NCI-H82 treated with DMSO at 0.1 percent for 48 hours (cell line): Measurements from ENCODE around the gene C18orf63.
"Not testable (repeated sequence)": the region's sequence is repeated elsewhere in the genome, so short reads cannot be mapped to it uniquely, and the experiment has no call there.

Experiments
- DNase-seq: peaks from one replicate; lab custom pipeline; 2025; ENCODE audit not compliant: unreplicated experiment; lab: John Stamatoyannopoulos, UW

Gene C18orf63

GRCh38 chr18:74286106-74286855 lies 29.4 kb upstream of the C18orf63 start:
- DNase-seq = no peak

GRCh38 chr18:74286856-74287255 lies 28.8 kb upstream of the C18orf63 start:
- DNase-seq = no peak

- DNase-seq = no peak
These were observed 27.6 kb upstream of the C18orf63 start for GRCh38 chr18:74288041-74288440.

DNA sequence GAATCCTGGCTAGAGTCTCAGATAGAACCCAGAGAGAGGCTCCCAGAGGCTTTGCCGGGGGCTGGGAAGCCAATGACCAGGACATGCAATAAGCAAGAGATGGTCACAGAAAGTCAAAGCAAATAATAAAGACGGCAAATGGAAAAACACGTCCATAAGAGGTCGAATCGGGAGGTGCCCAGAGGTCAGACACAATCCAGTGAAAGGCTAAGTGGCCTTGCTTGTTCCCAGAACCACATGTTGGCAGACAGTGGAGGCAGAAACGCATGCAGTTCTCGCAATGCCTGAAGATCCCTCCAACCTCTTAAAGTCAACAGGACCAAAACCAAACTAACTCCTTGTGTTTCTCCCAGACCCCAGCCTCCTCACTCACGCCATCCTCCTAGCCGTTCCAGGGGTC lies 26.9 kb upstream of the C18orf63 start:
- DNase-seq = no peak

DNA sequence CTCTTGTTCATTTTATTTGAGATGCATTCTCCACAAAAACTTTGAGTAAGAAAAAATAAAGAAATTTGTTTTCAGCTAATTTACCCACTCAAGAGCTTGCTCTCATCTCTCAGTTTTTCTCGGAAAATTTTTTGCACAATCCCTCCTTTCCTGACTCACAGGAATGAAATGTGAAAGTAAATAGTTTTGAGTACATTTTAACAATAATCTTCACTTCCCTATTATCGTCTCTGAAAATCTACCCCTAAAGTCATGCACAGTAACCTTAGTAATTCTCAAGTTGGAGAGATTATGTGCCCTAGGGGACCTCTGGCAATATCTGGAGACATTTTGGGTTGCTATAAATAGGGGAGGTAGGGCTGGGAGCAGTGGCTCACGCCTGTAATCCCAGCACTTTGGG lies 26.5 kb upstream of the C18orf63 start:
- no peak for DNase-seq

DNA sequence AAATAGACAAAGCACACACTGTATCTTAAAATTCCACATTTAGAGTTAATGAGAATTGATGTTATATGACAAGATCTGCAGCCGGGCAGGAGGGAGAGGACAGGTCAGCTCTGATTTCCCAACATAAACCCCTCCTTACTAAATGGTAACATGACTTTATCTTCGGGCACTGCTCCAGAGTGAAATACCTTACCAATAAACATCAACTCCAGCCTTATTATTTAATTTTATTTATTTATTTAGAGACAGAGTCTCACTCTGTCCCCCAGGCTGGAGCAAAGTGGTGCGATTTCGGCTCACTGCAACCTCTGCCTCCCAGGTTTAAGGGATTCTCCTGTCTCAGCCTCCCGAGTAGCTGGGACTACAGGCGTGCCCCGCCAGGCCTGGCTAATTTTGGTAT lies 25.6 kb upstream of the C18orf63 start:
- DNase-seq = no peak

- DNase-seq = no peak
These were observed 24.7 kb upstream of the C18orf63 start for GRCh38 chr18:74290794-74291471.

DNA sequence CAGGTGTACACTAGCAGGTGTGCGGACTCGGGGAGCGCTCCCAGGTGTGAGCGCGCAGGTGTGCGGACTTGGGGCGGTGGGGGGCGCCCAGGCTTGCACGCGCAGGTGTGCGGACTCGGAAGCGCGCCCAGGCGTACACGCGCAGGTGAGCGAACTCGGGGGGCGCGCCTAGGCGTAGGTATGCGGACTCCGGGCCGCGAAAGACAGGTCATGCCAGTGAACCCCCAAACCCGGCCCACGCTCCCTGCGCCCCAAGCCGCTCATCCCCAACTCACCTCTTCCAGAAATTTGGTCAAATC lies 24.2 kb upstream of the C18orf63 start:
- no peak for DNase-seq

DNA sequence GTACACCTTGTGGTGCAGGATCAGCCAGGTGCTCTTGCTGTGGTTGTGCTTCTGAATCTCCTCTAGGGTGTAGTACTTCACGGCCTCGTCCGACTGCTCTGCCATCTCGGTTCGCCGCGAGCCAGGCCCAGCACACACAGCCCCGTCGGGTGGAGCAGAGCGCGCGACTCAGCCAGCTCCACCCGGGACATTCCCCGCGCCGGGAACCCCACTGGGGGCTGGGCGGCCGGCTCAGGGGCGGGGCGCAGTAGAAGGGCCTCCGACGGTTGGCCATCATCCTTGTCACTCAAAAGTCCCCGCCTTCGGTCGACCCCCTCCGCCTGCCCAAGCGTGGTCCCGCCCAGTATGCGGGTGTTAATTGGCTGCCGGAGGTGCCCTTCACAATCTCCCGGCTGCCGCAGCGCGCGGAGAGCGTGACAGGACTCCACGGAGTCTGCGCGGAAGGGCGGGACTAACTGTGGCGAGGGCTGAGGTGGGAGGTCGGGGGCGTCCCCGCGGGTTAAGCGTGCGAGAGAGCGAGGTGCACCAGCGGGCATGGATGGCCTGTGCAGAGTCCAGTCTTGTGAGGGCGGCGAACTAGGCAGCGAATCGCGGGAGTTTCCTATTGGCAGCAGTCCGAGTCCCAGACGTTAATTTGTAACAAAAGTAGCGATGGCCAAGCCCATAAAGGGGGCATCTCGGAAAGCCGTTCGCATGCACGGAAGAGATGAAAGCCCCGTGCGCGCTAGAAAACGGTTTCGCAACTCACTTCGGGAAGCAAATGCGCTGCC lies 23.7 kb upstream of the C18orf63 start, which contains the start of gene CYB5A:
CYB5A (minus strand) TSS at position 193 of the 770 bp plus-strand sequence; CDS start at position 105, 88 bp downstream.
- DNase-seq = peak; percentile 74

- DNase-seq = no peak
These were observed 23.1 kb upstream of the C18orf63 start for GRCh38 chr18:74292541-74292858.

GRCh38 chr18:74292982-74293381 lies 22.7 kb upstream of the C18orf63 start:
- not testable (repeated sequence) for DNase-seq

- no peak for DNase-seq
These were observed 21.1 kb upstream of the C18orf63 start for GRCh38 chr18:74294526-74294925.

GRCh38 chr18:74299162-74299561 lies 16.5 kb upstream of the C18orf63 start:
- no peak for DNase-seq

- DNase-seq = no peak
These were observed 15.9 kb upstream of the C18orf63 start for GRCh38 chr18:74299746-74300145.

- DNase-seq = no peak
These were observed 12.3 kb upstream of the C18orf63 start for GRCh38 chr18:74303306-74303705.

- DNase-seq = no peak
These were observed 11.7 kb upstream of the C18orf63 start for GRCh38 chr18:74303936-74304335.

GRCh38 chr18:74310411-74310810 lies 5.2 kb upstream of the C18orf63 start:
- no peak for DNase-seq

GRCh38 chr18:74311000-74311399 lies 4.6 kb upstream of the C18orf63 start:
- DNase-seq = no peak

- DNase-seq = no peak
These were observed 728 bp upstream of the C18orf63 start for GRCh38 chr18:74314759-74315463.

GRCh38 chr18:74316257-74317170 lies 875 bp downstream of the C18orf63 start:
- no peak for DNase-seq
